Panc1 (cell line): ENCODE measurements around the gene CACFD1. TPM values are rescaled to one million over a fixed set of nuclear protein-coding genes. Genes with fewer than 3 reads are reported as not detected.

Experiments
- ATAC-seq: fragments of 200-7000 bp; cut with Tn5 transposase; 2 replicates; pipeline ENCODE4 v1.9.1; 2020; ENCODE audit warnings: mild to moderate bottlenecking, moderate library complexity
- BruUV-seq: library from RNA; stranded (reverse); fragments of 400-500 nt; replicated peaks from 2 replicates; lab custom pipeline; 2021; lab: Mats Ljungman, UMichigan
- CTCF ChIA-PET: fragments of 300-600 bp; sonication (Branson Sonifier 250); formaldehyde crosslinking; loops from one replicate; lab custom pipeline; 2022; ENCODE audit warnings: antibody characterized with exemption; lab: Charles Lee
- POLR2A ChIA-PET: fragments of 300-600 bp; sonication (Branson Sonifier 250); formaldehyde crosslinking; loops from one replicate; lab custom pipeline; 2022; ENCODE audit warnings: antibody characterized with exemption; lab: Charles Lee
- DNase-seq: peaks from one replicate; pipeline ENCODE4 v3.0.0-alpha.2; 2010; ENCODE audit warnings: low read depth, low spot score
- H3K27ac ChIP-seq: 2 replicates; pipeline ENCODE4 v1.5.1; 2011; ENCODE audit warnings: mild to moderate bottlenecking, low read length, inconsistent platforms
- H3K27me3 ChIP-seq: fragments of 200-500 bp; sonication (Bioruptor generic); 2 replicates; pipeline ENCODE4 v1.6.0; 2014; ENCODE audit warnings: low read length, inconsistent platforms; ENCODE audit not compliant: control insufficient read depth, insufficient read depth
- H3K36me3 ChIP-seq: fragments of 200-500 bp; sonication (Bioruptor generic); 2 replicates; pipeline ENCODE4 v1.5.1; 2014; ENCODE audit warnings: inconsistent platforms, mild to moderate bottlenecking, low read length, moderate library complexity; ENCODE audit not compliant: control insufficient read depth, insufficient read depth
- H3K4me1 ChIP-seq: 2 replicates; pipeline ENCODE4 v1.5.1; 2011; ENCODE audit warnings: inconsistent platforms, mild to moderate bottlenecking, low read length, moderate library complexity; ENCODE audit not compliant: control insufficient read depth, insufficient read depth
- H3K4me3 ChIP-seq, 2 experiments: 2 replicates each; pipeline ENCODE4 v1.5.1; 2011 to 2012; ENCODE audit warnings: low read depth in 2 of 2, low read length in 2 of 2, mild to moderate bottlenecking in 2 of 2, inconsistent platforms in 1 of 2, moderate library complexity in 1 of 2
- H3K9me3 ChIP-seq: fragments of 200-500 bp; sonication (Bioruptor generic); 2 replicates; pipeline ENCODE4 v1.5.1; 2014; ENCODE audit warnings: low read depth, mild to moderate bottlenecking, inconsistent platforms, low read length, moderate library complexity; ENCODE audit not compliant: control insufficient read depth, insufficient read depth
- CTCF ChIP-seq: fragments of 450-650 bp; IDR thresholded peaks from 2 replicates; pipeline ENCODE4 v1.5.1; 2017; ENCODE audit warnings: mild to moderate bottlenecking
- POLR2AphosphoS5 ChIP-seq: IDR thresholded peaks from 2 replicates; pipeline ENCODE4 v1.6.1; 2012; ENCODE audit warnings: mild to moderate bottlenecking, low read depth, low read length, moderate library complexity
- SIN3A ChIP-seq: IDR thresholded peaks from 2 replicates; pipeline ENCODE4 v1.6.1; 2012; ENCODE audit warnings: low read depth, mild to moderate bottlenecking, low read length, moderate library complexity, borderline replicate concordance; ENCODE audit not compliant: insufficient read depth
- TCF7L2 ChIP-seq: IDR thresholded peaks from 2 replicates; pipeline ENCODE4 v1.6.1; 2011; ENCODE audit warnings: mild to moderate bottlenecking, low read depth, low read length, inconsistent platforms
- in situ Hi-C: cut with HindIII; loops from 2 replicates; pipeline ENCODE4 v1.10.0; 2016; ENCODE audit warnings: low sequenced_read_pairs, low pct_unique_long_range_greater_than_20kb
- intact Hi-C: fragments of 100-400 bp; cut with micrococcal nuclease; formaldehyde crosslinking; loops from one replicate; pipeline ENCODE4 v1.10.0; 2022; ENCODE audit not compliant: unreplicated experiment
- total RNA-seq: library from RNA; stranded (reverse); gene quantifications from one replicate; pipeline ENCODE4 v1.2.1, GENCODE V29; 2021; ENCODE audit not compliant: unreplicated experiment
- TF ChIP-seq, protein P1 (sequence below), 2 experiments: IDR thresholded peaks; 2 replicates each; pipeline ENCODE4 v1.6.1; 2011 to 2012; ENCODE audit warnings: low read depth in 2 of 2, control low read depth in 1 of 2, low read length in 1 of 2, mild to moderate bottlenecking in 1 of 2, moderate library complexity in 1 of 2; ENCODE audit not compliant: insufficient read depth in 1 of 2

The CACFD1 gene
- total RNA-seq, 1 experiment from 2014 or later = 13.9 TPM

- H3K27ac ChIP-seq = no peak overlapping the region
- intact Hi-C loops (no loop called here), in situ Hi-C loops (no loop called here)
- DNase-seq (no peak), ATAC-seq (peak; percentile 17; the same call in 1 of the 2 replicates)
- TF ChIP-seq, protein P1, sequence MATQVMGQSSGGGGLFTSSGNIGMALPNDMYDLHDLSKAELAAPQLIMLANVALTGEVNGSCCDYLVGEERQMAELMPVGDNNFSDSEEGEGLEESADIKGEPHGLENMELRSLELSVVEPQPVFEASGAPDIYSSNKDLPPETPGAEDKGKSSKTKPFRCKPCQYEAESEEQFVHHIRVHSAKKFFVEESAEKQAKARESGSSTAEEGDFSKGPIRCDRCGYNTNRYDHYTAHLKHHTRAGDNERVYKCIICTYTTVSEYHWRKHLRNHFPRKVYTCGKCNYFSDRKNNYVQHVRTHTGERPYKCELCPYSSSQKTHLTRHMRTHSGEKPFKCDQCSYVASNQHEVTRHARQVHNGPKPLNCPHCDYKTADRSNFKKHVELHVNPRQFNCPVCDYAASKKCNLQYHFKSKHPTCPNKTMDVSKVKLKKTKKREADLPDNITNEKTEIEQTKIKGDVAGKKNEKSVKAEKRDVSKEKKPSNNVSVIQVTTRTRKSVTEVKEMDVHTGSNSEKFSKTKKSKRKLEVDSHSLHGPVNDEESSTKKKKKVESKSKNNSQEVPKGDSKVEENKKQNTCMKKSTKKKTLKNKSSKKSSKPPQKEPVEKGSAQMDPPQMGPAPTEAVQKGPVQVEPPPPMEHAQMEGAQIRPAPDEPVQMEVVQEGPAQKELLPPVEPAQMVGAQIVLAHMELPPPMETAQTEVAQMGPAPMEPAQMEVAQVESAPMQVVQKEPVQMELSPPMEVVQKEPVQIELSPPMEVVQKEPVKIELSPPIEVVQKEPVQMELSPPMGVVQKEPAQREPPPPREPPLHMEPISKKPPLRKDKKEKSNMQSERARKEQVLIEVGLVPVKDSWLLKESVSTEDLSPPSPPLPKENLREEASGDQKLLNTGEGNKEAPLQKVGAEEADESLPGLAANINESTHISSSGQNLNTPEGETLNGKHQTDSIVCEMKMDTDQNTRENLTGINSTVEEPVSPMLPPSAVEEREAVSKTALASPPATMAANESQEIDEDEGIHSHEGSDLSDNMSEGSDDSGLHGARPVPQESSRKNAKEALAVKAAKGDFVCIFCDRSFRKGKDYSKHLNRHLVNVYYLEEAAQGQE (IDR thresholded peaks at IDR 0.05; ENCODE audit: insufficient read depth in 1 of 2, low read depth in 2 of 2, low read length in 1 of 2) = no peak
- TF ChIP-seq SIN3A (no peak), POLR2AphosphoS5 (no peak), TCF7L2 (no peak), CTCF (no peak)
- BruUV-seq = no TSS peak
- peak overlapping the region; percentile 8 to 28; a peak in 2 of 4 replicates for H3K4me3 ChIP-seq
- no peaks in the 10 kb centered on the region for H3K9me3 ChIP-seq
- H3K36me3 ChIP-seq = no peaks in the 10 kb centered on the region
- peaks cover 6% of the 10 kb centered on the region; the same call in 1 of the 2 replicates for H3K4me1 ChIP-seq
- ChIA-PET POLR2A (interaction anchor here (0.7 kb wide), 1 partner anchor 19 kb away, joined by 7 read pairs; no protein-coding TSS in a partner anchor), CTCF (no interaction called here)
- no peaks in the 10 kb centered on the region for H3K27me3 ChIP-seq
These were observed 30.6 kb upstream of the CACFD1 start for GRCh38 chr9:133429214-133429613.

GRCh38 chr9:133429641-133430161 is 30.1 kb upstream of the CACFD1 start:
- in situ Hi-C loops = no loop called here
- Histone ChIP-seq H3K27me3 (no peaks in the 10 kb centered on the region), H3K9me3 (no peaks in the 10 kb centered on the region), H3K27ac (no peak overlapping the region), H3K4me1 (peaks cover 6% of the 10 kb centered on the region; the same call in 1 of the 2 replicates), H3K36me3 (no peaks in the 10 kb centered on the region), H3K4me3 (peak overlapping the region in 1 of 2 experiments; percentile 8; a peak in 1 of 4 replicates)
- no peak for TF ChIP-seq POLR2AphosphoS5
- TF ChIP-seq, protein P1 (IDR thresholded peaks at IDR 0.05; ENCODE audit: insufficient read depth in 1 of 2, low read depth in 2 of 2, low read length in 1 of 2) = no peak
- no peak for TF ChIP-seq TCF7L2
- TF ChIP-seq SIN3A = no peak
- TF ChIP-seq CTCF = peak; percentile 80
- no TSS peak for BruUV-seq
- ATAC-seq (peak; percentile 85), DNase-seq (no peak)
- intact Hi-C loops = no loop called here
- CTCF ChIA-PET = no interaction called here
- POLR2A ChIA-PET = no interaction called here
